SK-N-SH (cell line): Measurements from ENCODE around the gene TUBGCP6. TPM values are rescaled to one million over a fixed set of nuclear protein-coding genes. Genes with fewer than 3 reads are reported as not detected.

Experiments used
- CTCF ChIA-PET: fragments of 300-600, 350-600 bp; formaldehyde crosslinking; extraction: SDS; loops from one replicate; lab custom pipeline; 2021; lab: Yijun Ruan, JAX
- POLR2A ChIA-PET: fragments of 350-600 bp; sonication (Branson Sonifier 250); formaldehyde crosslinking; extraction: SDS; loops from one replicate; lab custom pipeline; 2020; ENCODE audit warnings: antibody characterized with exemption, inconsistent platforms; lab: Yijun Ruan, JAX
- DNase-seq: peaks from one replicate; pipeline ENCODE4 v3.0.0; 2012
- H2AFZ ChIP-seq: fragments of 200-600 bp; sonication (generic); 2 replicates; pipeline ENCODE4 v1.8.1; 2016; ENCODE audit warnings: antibody characterized with exemption, mild to moderate bottlenecking, low read depth
- H3F3A ChIP-seq: fragments of 200-600 bp; sonication (generic); replicated peaks from 2 replicates; pipeline ENCODE3; 2016; ENCODE audit warnings: antibody characterized with exemption, mild to moderate bottlenecking; ENCODE audit not compliant: insufficient read depth
- H3K27ac ChIP-seq, 2 experiments: fragments of 200-500 bp in 1 of 2; fragments of 200-600 bp in 1 of 2; sonication (Bioruptor generic) in 1 of 2; sonication (generic), shearing (Covaris generic) in 1 of 2; 2 replicates each; pipeline versions ENCODE4 v1.5.1 to v1.6.1; 2014 to 2016; ENCODE audit warnings: low read depth in 2 of 2, inconsistent platforms in 1 of 2, low read length in 1 of 2, mild to moderate bottlenecking in 1 of 2, mixed read lengths in 1 of 2
- H3K27me3 ChIP-seq: fragments of 200-600 bp; sonication (generic), shearing (Covaris generic); 2 replicates; pipeline ENCODE4 v1.6.1; 2016; ENCODE audit warnings: mixed run types; ENCODE audit not compliant: insufficient read depth
- H3K36me3 ChIP-seq, 2 experiments: fragments of 200-500 bp in 1 of 2; fragments of 200-600 bp in 1 of 2; sonication (Bioruptor generic) in 1 of 2; sonication (generic) in 1 of 2; replicated peaks in 1 of 2; 2 replicates each; pipeline versions ENCODE3 to v1.5.1; 2014 to 2016; ENCODE audit warnings: low read length in 1 of 2, mild to moderate bottlenecking in 1 of 2; ENCODE audit not compliant: insufficient read depth in 2 of 2, control insufficient read depth in 1 of 2
- H3K4me1 ChIP-seq, 2 experiments: fragments of 200-500 bp in 1 of 2; fragments of 200-600 bp in 1 of 2; sonication (Bioruptor generic) in 1 of 2; sonication (generic), shearing (Covaris generic) in 1 of 2; 2 replicates each; pipeline versions ENCODE4 v1.5.1 to v1.6.1; 2014 to 2016; ENCODE audit warnings: low read depth in 1 of 2, low read length in 1 of 2, mixed run types in 1 of 2; ENCODE audit not compliant: insufficient read depth in 2 of 2, control insufficient read depth in 1 of 2
- H3K4me2 ChIP-seq: fragments of 200-600 bp; sonication (generic), shearing (Covaris generic); 2 replicates; pipeline ENCODE4 v1.6.1; 2017; ENCODE audit warnings: mixed run types
- H3K4me3 ChIP-seq, 2 experiments: fragments of 200-500 bp in 1 of 2; fragments of 200-600 bp in 1 of 2; sonication (Bioruptor generic) in 1 of 2; sonication (generic), shearing (Covaris generic) in 1 of 2; 2 replicates each; pipeline versions ENCODE4 v1.5.1 to v1.8.1; 2014 to 2016; ENCODE audit warnings: low read depth in 2 of 2, inconsistent platforms in 1 of 2, low read length in 1 of 2, mild to moderate bottlenecking in 1 of 2, mixed read lengths in 1 of 2, moderate library complexity in 1 of 2
- H3K79me2 ChIP-seq: fragments of 200-600 bp; sonication (generic); 2 replicates; pipeline ENCODE4 v1.8.1; 2017; ENCODE audit warnings: mild to moderate bottlenecking; ENCODE audit not compliant: insufficient read depth
- H3K9ac ChIP-seq: fragments of 200-600 bp; sonication (generic); 2 replicates; pipeline ENCODE4 v1.6.1; 2017; ENCODE audit warnings: mixed run types
- H3K9me2 ChIP-seq: fragments of 200-600 bp; sonication (generic); 2 replicates; pipeline ENCODE4 v1.6.1; 2017; ENCODE audit warnings: mixed run types
- H3K9me3 ChIP-seq: fragments of 200-600 bp; sonication (generic); 2 replicates; pipeline ENCODE4 v1.6.1; 2017; ENCODE audit warnings: mixed run types, mild to moderate bottlenecking, moderate library complexity
- H4K20me1 ChIP-seq: fragments of 200-600 bp; sonication (generic); 2 replicates; pipeline ENCODE4 v1.6.1; 2017; ENCODE audit warnings: mild to moderate bottlenecking, mixed run types; ENCODE audit not compliant: insufficient read depth
- FOSL2 ChIP-seq: IDR thresholded peaks from 2 replicates; pipeline ENCODE4 v1.4.0; 2012; ENCODE audit warnings: low read depth, mild to moderate bottlenecking, moderate library complexity, borderline replicate concordance
- GABPA ChIP-seq: IDR thresholded peaks from 2 replicates; pipeline ENCODE4 v1.4.0; 2012; ENCODE audit warnings: low read depth, mild to moderate bottlenecking
- GATA2 ChIP-seq: sonication (generic); formaldehyde crosslinking; IDR thresholded peaks from 2 replicates; pipeline ENCODE4 v1.5.0; 2020; ENCODE audit warnings: mild to moderate bottlenecking, missing genetic modification reagents
- JUND ChIP-seq: IDR thresholded peaks from 2 replicates; pipeline ENCODE4 v1.4.0; 2012
- MEF2A ChIP-seq: IDR thresholded peaks from 2 replicates; pipeline ENCODE4 v1.4.0; 2012; ENCODE audit warnings: low read depth, borderline replicate concordance
- NFIC ChIP-seq: IDR thresholded peaks from 2 replicates; pipeline ENCODE4 v1.4.0; 2012; ENCODE audit warnings: borderline replicate concordance
- POLR2AphosphoS5 ChIP-seq: IDR thresholded peaks from 2 replicates; pipeline ENCODE4 v1.6.1; 2012; ENCODE audit warnings: low read depth, low read length
- RAD21 ChIP-seq: IDR thresholded peaks from 2 replicates; pipeline ENCODE4 v1.6.1; 2012; ENCODE audit warnings: mild to moderate bottlenecking, low read length
- SIN3A ChIP-seq: IDR thresholded peaks from 2 replicates; pipeline ENCODE4 v1.6.1; 2012; ENCODE audit warnings: low read depth, mild to moderate bottlenecking, low read length, moderate library complexity, borderline replicate concordance
- TCF12 ChIP-seq: IDR thresholded peaks from 2 replicates; pipeline ENCODE4 v1.4.0; 2012
- USF2 ChIP-seq: fragments of 150-350 bp; IDR thresholded peaks from 2 replicates; pipeline ENCODE4 v1.6.1; 2017; ENCODE audit warnings: antibody characterized with exemption, low read length, low read depth, borderline replicate concordance
- YY1 ChIP-seq: IDR thresholded peaks from 2 replicates; pipeline ENCODE4 v1.4.0; 2012; ENCODE audit warnings: low read depth, mild to moderate bottlenecking
- WGBS: methylation state at CpG from one replicate; pipeline ENCODE4 v1.1.6; 2017; ENCODE audit warnings: low lambda C conversion rate; 5-methylcytosine and 5-hydroxymethylcytosine counted together
- polyA plus RNA-seq, 3 experiments: library from polyadenylated mRNA; depleted of rRNA; stranded (reverse); fragments of >200 nt; gene quantifications; 2 replicates each; pipeline ENCODE4 v1.2.3, GENCODE V29; 2012
- TF ChIP-seq, protein P1 (sequence below): fragments of 200-600 bp; sonication (generic); IDR thresholded peaks from 2 replicates; pipeline ENCODE4 v1.6.1; 2017; ENCODE audit warnings: antibody characterized with exemption, mild to moderate bottlenecking, moderate library complexity
- TF ChIP-seq, protein P2 (sequence below): fragments of 150-350 bp; IDR thresholded peaks from 2 replicates; pipeline ENCODE4 v1.6.1; 2016; ENCODE audit warnings: mild to moderate bottlenecking, low read depth, low read length

The TUBGCP6 gene
- polyA plus RNA-seq, 1 of the 3 experiments (the other 2 are of a cell fraction), result 40.4 TPM

DNA sequence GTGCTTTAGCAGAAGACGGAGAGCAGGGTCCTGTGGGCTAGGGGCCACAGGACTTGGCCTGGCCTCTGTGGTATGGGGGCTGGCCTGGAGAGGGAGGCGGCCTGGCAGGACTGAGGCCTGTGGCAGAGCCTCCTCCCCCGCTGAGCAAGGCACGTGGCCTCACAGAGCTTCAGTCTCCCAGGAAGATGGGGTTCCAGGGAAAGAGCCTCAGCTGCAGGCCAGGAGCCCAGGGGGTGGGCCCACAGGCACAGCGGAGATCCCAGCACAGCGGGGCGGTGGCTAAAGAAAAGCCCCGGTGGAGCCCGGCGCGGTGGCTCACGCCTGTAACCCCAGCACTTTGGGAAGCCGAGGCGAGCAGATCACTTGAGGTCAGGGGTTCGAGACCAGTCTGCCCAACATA, 14.5 kb upstream of the TUBGCP6 start:
- Histone ChIP-seq H3K27me3 (no peaks in the 10 kb centered on the region), H3K9me3 (no peaks in the 10 kb centered on the region), H3K36me3 (peaks cover 0 to 23% of the 10 kb centered on the region in 2 experiments), H3K9ac (no peak overlapping the region), H3K4me1 (peaks cover 14 to 25% of the 10 kb centered on the region in 2 experiments; a peak in 2 of 4 replicates), H3K9me2 (no peaks in the 10 kb centered on the region), H3F3A (no peaks in the 10 kb centered on the region), H3K4me3 (no peak overlapping the region), H3K4me2 (peak overlapping the region; percentile 15; the same call in 1 of the 2 replicates), H2AFZ (no peak overlapping the region), H3K27ac (no peak overlapping the region), H3K79me2 (peaks cover 27% of the 10 kb centered on the region), H4K20me1 (no peaks in the 10 kb centered on the region)
- CTCF ChIA-PET, result interaction anchor here (1.3 to 4.7 kb wide), 5 partner anchors 8 to 266 kb away, joined by 3 to 32 read pairs (median 11); partner anchors contain the start of genes DENND6B, HDAC10 and SCO2
- WGBS, result 91% methylated on average over 13 of the region's 15 CpGs
- no peak for TF ChIP-seq YY1
- TF ChIP-seq NFIC, result no peak
- no peak for TF ChIP-seq RAD21
- TF ChIP-seq, protein P1, sequence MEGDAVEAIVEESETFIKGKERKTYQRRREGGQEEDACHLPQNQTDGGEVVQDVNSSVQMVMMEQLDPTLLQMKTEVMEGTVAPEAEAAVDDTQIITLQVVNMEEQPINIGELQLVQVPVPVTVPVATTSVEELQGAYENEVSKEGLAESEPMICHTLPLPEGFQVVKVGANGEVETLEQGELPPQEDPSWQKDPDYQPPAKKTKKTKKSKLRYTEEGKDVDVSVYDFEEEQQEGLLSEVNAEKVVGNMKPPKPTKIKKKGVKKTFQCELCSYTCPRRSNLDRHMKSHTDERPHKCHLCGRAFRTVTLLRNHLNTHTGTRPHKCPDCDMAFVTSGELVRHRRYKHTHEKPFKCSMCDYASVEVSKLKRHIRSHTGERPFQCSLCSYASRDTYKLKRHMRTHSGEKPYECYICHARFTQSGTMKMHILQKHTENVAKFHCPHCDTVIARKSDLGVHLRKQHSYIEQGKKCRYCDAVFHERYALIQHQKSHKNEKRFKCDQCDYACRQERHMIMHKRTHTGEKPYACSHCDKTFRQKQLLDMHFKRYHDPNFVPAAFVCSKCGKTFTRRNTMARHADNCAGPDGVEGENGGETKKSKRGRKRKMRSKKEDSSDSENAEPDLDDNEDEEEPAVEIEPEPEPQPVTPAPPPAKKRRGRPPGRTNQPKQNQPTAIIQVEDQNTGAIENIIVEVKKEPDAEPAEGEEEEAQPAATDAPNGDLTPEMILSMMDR, result no peak
- TF ChIP-seq, protein P2, sequence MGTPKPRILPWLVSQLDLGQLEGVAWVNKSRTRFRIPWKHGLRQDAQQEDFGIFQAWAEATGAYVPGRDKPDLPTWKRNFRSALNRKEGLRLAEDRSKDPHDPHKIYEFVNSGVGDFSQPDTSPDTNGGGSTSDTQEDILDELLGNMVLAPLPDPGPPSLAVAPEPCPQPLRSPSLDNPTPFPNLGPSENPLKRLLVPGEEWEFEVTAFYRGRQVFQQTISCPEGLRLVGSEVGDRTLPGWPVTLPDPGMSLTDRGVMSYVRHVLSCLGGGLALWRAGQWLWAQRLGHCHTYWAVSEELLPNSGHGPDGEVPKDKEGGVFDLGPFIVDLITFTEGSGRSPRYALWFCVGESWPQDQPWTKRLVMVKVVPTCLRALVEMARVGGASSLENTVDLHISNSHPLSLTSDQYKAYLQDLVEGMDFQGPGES, result no peak
- TF ChIP-seq GABPA, result no peak
- no peak for TF ChIP-seq POLR2AphosphoS5
- no peak for TF ChIP-seq FOSL2
- no peak for TF ChIP-seq SIN3A
- no peak for TF ChIP-seq TCF12
- no peak for TF ChIP-seq MEF2A
- TF ChIP-seq GATA2 (CRISPR knock-in tag), result no peak
- no peak for TF ChIP-seq JUND
- no peak for TF ChIP-seq USF2
- POLR2A ChIA-PET, result interaction anchor here (0.7 kb wide), 1 partner anchor 35 kb away, joined by 3 read pairs; no protein-coding TSS in a partner anchor
- DNase-seq, result no peak
